PC-9 (cell line): ENCODE results near the gene SERTAD4. TPM values are rescaled to one million over a fixed set of nuclear protein-coding genes. Genes with fewer than 3 reads are reported as not detected.

Source experiments
- BruUV-seq: library from RNA; stranded (reverse); fragments of 400-500 nt; replicated peaks from 2 replicates; lab custom pipeline; 2021; lab: Mats Ljungman, UMichigan
- CTCF ChIA-PET: fragments of 300-600 bp; sonication (Branson Sonifier 250); formaldehyde crosslinking; loops from one replicate; lab custom pipeline; 2022; ENCODE audit warnings: antibody characterized with exemption; lab: Charles Lee
- POLR2A ChIA-PET: fragments of 300-600 bp; sonication (Branson Sonifier 250); formaldehyde crosslinking; loops from one replicate; lab custom pipeline; 2022; ENCODE audit warnings: antibody characterized with exemption; ENCODE audit not compliant: unreplicated experiment; lab: Charles Lee
- DNase-seq, 2 experiments: peaks; one replicate each; pipeline versions ENCODE4 v3.0.0 to v3.0.0-alpha.2; 2015 to 2022; ENCODE audit warnings: mixed read lengths in 1 of 2
- H2AFZ ChIP-seq: fragments of 200-600 bp; sonication (generic); 2 replicates; pipeline ENCODE4 v1.8.1; 2017; ENCODE audit warnings: antibody characterized with exemption
- H3F3A ChIP-seq: fragments of 200-600 bp; sonication (generic); 2 replicates; pipeline ENCODE4 v1.8.1; 2017; ENCODE audit warnings: antibody characterized with exemption, mild to moderate bottlenecking, low read depth; ENCODE audit not compliant: insufficient read depth
- H3K27ac ChIP-seq: fragments of 200-600 bp; sonication (generic); 2 replicates; pipeline ENCODE4 v1.6.1; 2016; ENCODE audit warnings: mixed run types
- H3K27me3 ChIP-seq: fragments of 200-600 bp; sonication (generic); 2 replicates; pipeline ENCODE4 v1.6.1; 2016; ENCODE audit warnings: low read depth, mixed run types; ENCODE audit not compliant: insufficient read depth
- H3K36me3 ChIP-seq: fragments of 200-600 bp; sonication (generic); 2 replicates; pipeline ENCODE4 v1.6.1; 2016; ENCODE audit warnings: low read depth, mixed run types
- H3K4me1 ChIP-seq: fragments of 200-600 bp; sonication (generic); replicated peaks from 2 replicates; pipeline ENCODE4 v1.6.1; 2016; ENCODE audit warnings: mixed run types; ENCODE audit not compliant: insufficient read depth
- H3K4me2 ChIP-seq: fragments of 200-600 bp; sonication (generic); 2 replicates; pipeline ENCODE4 v1.6.1; 2017; ENCODE audit warnings: mixed run types
- H3K4me3 ChIP-seq: fragments of 200-600 bp; sonication (generic); 2 replicates; pipeline ENCODE4 v1.6.1; 2016; ENCODE audit warnings: mixed run types
- H3K79me2 ChIP-seq: fragments of 200-600 bp; sonication (generic); 2 replicates; pipeline ENCODE4 v1.6.1; 2017; ENCODE audit warnings: low read depth, mixed run types
- H3K9me2 ChIP-seq: fragments of 200-600 bp; sonication (generic); 2 replicates; pipeline ENCODE4 v1.8.1; 2017; ENCODE audit warnings: mild to moderate bottlenecking; ENCODE audit not compliant: insufficient read depth
- H3K9me3 ChIP-seq: fragments of 200-600 bp; sonication (generic); 2 replicates; pipeline ENCODE4 v1.8.1; 2016; ENCODE audit warnings: low read depth; ENCODE audit not compliant: insufficient read depth
- H4K20me1 ChIP-seq: fragments of 200-600 bp; sonication (generic); 2 replicates; pipeline ENCODE4 v1.8.1; 2017; ENCODE audit not compliant: insufficient read depth
- EZH2 ChIP-seq: fragments of 200-600 bp; sonication (generic); IDR thresholded peaks from 2 replicates; pipeline ENCODE4 v1.8.0; 2017; ENCODE audit warnings: antibody characterized with exemption, low read depth
- intact Hi-C: fragments of 100-400 bp; cut with micrococcal nuclease; formaldehyde crosslinking; loops from one replicate; pipeline ENCODE4 v1.10.0; 2022; ENCODE audit not compliant: unreplicated experiment
- total RNA-seq: library from RNA; stranded (reverse); gene quantifications from 2 replicates; pipeline ENCODE4 v1.2.3, GENCODE V29; 2021
- TF ChIP-seq, protein P1 (sequence below): fragments of 200-600 bp; sonication (generic); conservative IDR thresholded peaks from 2 replicates; pipeline ENCODE4 v1.6.1; 2017; ENCODE audit warnings: mixed run types, antibody characterized with exemption, mild to moderate bottlenecking, moderate library complexity

SERTAD4 gene
- total RNA-seq, 1 experiment from 2014 or later: 22.6 TPM

- Histone ChIP-seq H3F3A (peaks cover 20% of the 10 kb centered on the region; the same call in 1 of the 2 replicates), H3K9me2 (no peaks in the 10 kb centered on the region), H3K4me3 (peak overlapping the region; percentile 61), H3K27me3 (no peaks in the 10 kb centered on the region), H3K79me2 (no peaks in the 10 kb centered on the region), H3K27ac (no peak overlapping the region), H3K4me1 (peaks cover 30% of the 10 kb centered on the region), H3K36me3 (no peaks in the 10 kb centered on the region), H2AFZ (peak overlapping the region; percentile 77), H4K20me1 (no peaks in the 10 kb centered on the region), H3K9me3 (no peaks in the 10 kb centered on the region), H3K4me2 (peak overlapping the region; percentile 79)
- BruUV-seq: no TSS peak
- intact Hi-C loops: loop anchor here (1.0 to 5.0 kb wide), 4 partner anchors 18 to 109 kb away; no protein-coding TSS in a partner anchor
- CTCF ChIA-PET: interaction anchor here (1.5 kb wide), 1 partner anchor 18 kb away, joined by 9 read pairs; no protein-coding TSS in a partner anchor
- peak in 1 of 2 experiments; percentile 15 for DNase-seq
- TF ChIP-seq, protein P1, sequence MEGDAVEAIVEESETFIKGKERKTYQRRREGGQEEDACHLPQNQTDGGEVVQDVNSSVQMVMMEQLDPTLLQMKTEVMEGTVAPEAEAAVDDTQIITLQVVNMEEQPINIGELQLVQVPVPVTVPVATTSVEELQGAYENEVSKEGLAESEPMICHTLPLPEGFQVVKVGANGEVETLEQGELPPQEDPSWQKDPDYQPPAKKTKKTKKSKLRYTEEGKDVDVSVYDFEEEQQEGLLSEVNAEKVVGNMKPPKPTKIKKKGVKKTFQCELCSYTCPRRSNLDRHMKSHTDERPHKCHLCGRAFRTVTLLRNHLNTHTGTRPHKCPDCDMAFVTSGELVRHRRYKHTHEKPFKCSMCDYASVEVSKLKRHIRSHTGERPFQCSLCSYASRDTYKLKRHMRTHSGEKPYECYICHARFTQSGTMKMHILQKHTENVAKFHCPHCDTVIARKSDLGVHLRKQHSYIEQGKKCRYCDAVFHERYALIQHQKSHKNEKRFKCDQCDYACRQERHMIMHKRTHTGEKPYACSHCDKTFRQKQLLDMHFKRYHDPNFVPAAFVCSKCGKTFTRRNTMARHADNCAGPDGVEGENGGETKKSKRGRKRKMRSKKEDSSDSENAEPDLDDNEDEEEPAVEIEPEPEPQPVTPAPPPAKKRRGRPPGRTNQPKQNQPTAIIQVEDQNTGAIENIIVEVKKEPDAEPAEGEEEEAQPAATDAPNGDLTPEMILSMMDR: no peak
- TF ChIP-seq EZH2: no peak
- POLR2A ChIA-PET: interaction anchor here (0.6 kb wide), 2 partner anchors 818 to 887 kb away, joined by 3 read pairs; no protein-coding TSS in a partner anchor
Observed at GRCh38 chr1:210251680-210252490, 19.3 kb downstream of the SERTAD4 start.

GRCh38 chr1:210252621-210253051 is 20.0 kb downstream of the SERTAD4 start:
- H3K27ac ChIP-seq: no peak overlapping the region
- no peaks in the 10 kb centered on the region for H4K20me1 ChIP-seq
- no TSS peak for BruUV-seq
- peak overlapping the region; percentile 77; the same call in 1 of the 2 replicates for H2AFZ ChIP-seq
- TF ChIP-seq EZH2: no peak
- TF ChIP-seq, protein P1: no peak
- peak; percentile 55 to 82 for DNase-seq
- POLR2A ChIA-PET: interaction anchor here (0.6 kb wide), 1 partner anchor 59 kb away, joined by 7 read pairs; no protein-coding TSS in a partner anchor
- no peaks in the 10 kb centered on the region for H3K27me3 ChIP-seq
- peaks cover 30% of the 10 kb centered on the region for H3K4me1 ChIP-seq
- H3K36me3 ChIP-seq: no peaks in the 10 kb centered on the region
- H3K79me2 ChIP-seq: no peaks in the 10 kb centered on the region
- H3K9me2 ChIP-seq: no peaks in the 10 kb centered on the region
- peak overlapping the region; percentile 79 for H3K4me2 ChIP-seq
- intact Hi-C loops: loop anchor here (1.0 to 5.0 kb wide), 2 partner anchors 40 to 60 kb away; no protein-coding TSS in a partner anchor
- peak overlapping the region; percentile 61; the same call in 1 of the 2 replicates for H3K4me3 ChIP-seq
- H3F3A ChIP-seq: peaks cover 20% of the 10 kb centered on the region; the same call in 1 of the 2 replicates
- H3K9me3 ChIP-seq: no peaks in the 10 kb centered on the region
- CTCF ChIA-PET: interaction anchor here (0.6 to 1.5 kb wide), 3 partner anchors 19 to 122 kb away, joined by 6 to 17 read pairs (median 9); no protein-coding TSS in a partner anchor

DNA sequence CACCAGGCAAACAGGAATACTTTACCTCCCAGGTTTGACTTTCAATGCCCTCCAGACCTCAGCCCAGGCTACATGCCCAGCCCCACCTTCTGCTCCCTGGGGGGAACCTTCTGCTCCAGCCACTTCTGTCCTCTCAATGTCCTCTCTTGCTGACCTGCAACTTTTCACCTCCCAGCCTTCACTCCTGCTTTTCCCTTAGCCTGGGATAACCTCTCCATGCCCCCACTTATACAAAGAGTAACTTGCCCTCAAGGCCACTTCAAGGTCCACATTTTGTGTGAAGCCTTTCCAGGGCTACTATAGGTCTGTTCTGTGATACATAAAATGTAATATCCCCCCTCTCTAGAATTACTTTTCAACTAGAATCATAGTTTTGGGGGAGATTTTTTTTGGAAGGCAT is 21.7 kb downstream of the SERTAD4 start:
- no peaks in the 10 kb centered on the region for H3K27me3 ChIP-seq
- H2AFZ ChIP-seq: no peak overlapping the region
- H3K4me2 ChIP-seq: no peak overlapping the region
- POLR2A ChIA-PET: no interaction called here
- TF ChIP-seq EZH2: no peak
- TF ChIP-seq, protein P1: no peak
- DNase-seq: no peak
- no peaks in the 10 kb centered on the region for H3K9me2 ChIP-seq
- peaks cover 30% of the 10 kb centered on the region for H3K4me1 ChIP-seq
- no TSS peak for BruUV-seq
- intact Hi-C loops: loop anchor here (5.0 kb wide), 1 partner anchor 58 kb away; no protein-coding TSS in a partner anchor
- peaks cover 20% of the 10 kb centered on the region; the same call in 1 of the 2 replicates for H3F3A ChIP-seq
- no peak overlapping the region for H3K27ac ChIP-seq
- no peaks in the 10 kb centered on the region for H3K36me3 ChIP-seq
- H3K4me3 ChIP-seq: no peak overlapping the region
- CTCF ChIA-PET: no interaction called here
- H3K9me3 ChIP-seq: no peaks in the 10 kb centered on the region
- H4K20me1 ChIP-seq: no peaks in the 10 kb centered on the region
- H3K79me2 ChIP-seq: no peaks in the 10 kb centered on the region
